DND-41 (cell line): ENCODE data around the gene SAPCD1.

ENCODE experiments used
- ATAC-seq: fragments of 200-7000 bp; cut with Tn5 transposase; 3 replicates; pipeline ENCODE4 v1.9.1; 2021; ENCODE audit warnings: low read depth; ENCODE audit not compliant: insufficient read depth
- DNase-seq: peaks from one replicate; pipeline ENCODE4 v3.0.0-alpha.2; 2020
- H2AFZ ChIP-seq: 2 replicates; pipeline ENCODE4 v1.6.0; 2012; ENCODE audit warnings: low read depth, low read length
- H3K27ac ChIP-seq: 2 replicates; pipeline ENCODE4 v1.5.1; 2012; ENCODE audit warnings: low read length, inconsistent platforms
- H3K27me3 ChIP-seq: fragments of 200-600 bp; sonication (generic); 2 replicates; pipeline ENCODE4 v1.6.0; 2012; ENCODE audit warnings: low read length, mild to moderate bottlenecking, inconsistent platforms; ENCODE audit not compliant: insufficient read depth, poor library complexity
- H3K36me3 ChIP-seq: 2 replicates; pipeline ENCODE4 v1.5.1; 2012; ENCODE audit warnings: low read length, inconsistent platforms; ENCODE audit not compliant: insufficient read depth
- H3K4me1 ChIP-seq: 2 replicates; pipeline ENCODE4 v1.5.1; 2012; ENCODE audit warnings: mild to moderate bottlenecking, low read length; ENCODE audit not compliant: insufficient read depth
- H3K4me2 ChIP-seq: 2 replicates; pipeline ENCODE4 v1.6.0; 2012; ENCODE audit warnings: mild to moderate bottlenecking, moderate library complexity, low read length, inconsistent platforms; ENCODE audit not compliant: insufficient read depth
- H3K4me3 ChIP-seq, 2 experiments: fragments of 200-600 bp in 1 of 2; shearing (Covaris generic) in 1 of 2; 2 replicates each; pipeline ENCODE4 v1.5.1; 2012 to 2016; ENCODE audit warnings: inconsistent platforms in 2 of 2, low read length in 2 of 2, mild to moderate bottlenecking in 2 of 2, low read depth in 1 of 2, moderate library complexity in 1 of 2
- H3K79me2 ChIP-seq: 2 replicates; pipeline ENCODE4 v1.6.0; 2012; ENCODE audit warnings: low read length, inconsistent platforms; ENCODE audit not compliant: insufficient read depth
- H3K9ac ChIP-seq: 2 replicates; pipeline ENCODE4 v1.6.0; 2012; ENCODE audit warnings: low read depth, mild to moderate bottlenecking, inconsistent platforms, low read length, moderate library complexity
- H3K9me3 ChIP-seq: 2 replicates; pipeline ENCODE4 v1.5.1; 2012; ENCODE audit warnings: low read length, moderate library complexity, mild to moderate bottlenecking, inconsistent platforms; ENCODE audit not compliant: insufficient read depth, severe bottlenecking
- H4K20me1 ChIP-seq: 2 replicates; pipeline ENCODE4 v1.6.0; 2012; ENCODE audit warnings: low read length; ENCODE audit not compliant: insufficient read depth
- CTCF ChIP-seq: IDR thresholded peaks from 2 replicates; pipeline ENCODE4 v1.5.1; 2012; ENCODE audit warnings: borderline replicate concordance, low read length, moderate library complexity, mild to moderate bottlenecking; ENCODE audit not compliant: poor library complexity, severe bottlenecking; ENCODE audit errors: extremely low read depth
- EZH2 ChIP-seq: IDR thresholded peaks from 3 replicates; pipeline ENCODE4 v1.6.1; 2012; ENCODE audit warnings: borderline replicate concordance, low read depth, mild to moderate bottlenecking, moderate library complexity, low read length, inconsistent platforms; ENCODE audit not compliant: severe bottlenecking

Gene SAPCD1

GRCh38 chr6:31719001-31719400 is 43.5 kb upstream of the SAPCD1 start:
- TF ChIP-seq CTCF (no peak), EZH2 (no peak)
- H3K27me3 ChIP-seq, result no peaks in the 10 kb centered on the region
- no peak overlapping the region for H3K27ac ChIP-seq
- H3K9me3 ChIP-seq, result no peaks in the 10 kb centered on the region
- no peak overlapping the region for H3K9ac ChIP-seq
- no peak overlapping the region for H3K4me2 ChIP-seq
- H3K79me2 ChIP-seq, result no peaks in the 10 kb centered on the region
- H2AFZ ChIP-seq, result no peak overlapping the region
- ATAC-seq (no peak), DNase-seq (no peak)
- peaks cover 4% of the 10 kb centered on the region for H3K4me1 ChIP-seq
- no peaks in the 10 kb centered on the region for H4K20me1 ChIP-seq
- no peaks in the 10 kb centered on the region for H3K36me3 ChIP-seq
- no peak overlapping the region for H3K4me3 ChIP-seq

GRCh38 chr6:31720196-31720770 is 42.2 kb upstream of the SAPCD1 start:
- no peak overlapping the region for H3K9ac ChIP-seq
- TF ChIP-seq CTCF (no peak), EZH2 (no peak)
- DNase-seq (no peak), ATAC-seq (no peak)
- H3K4me3 ChIP-seq, result no peak overlapping the region
- no peaks in the 10 kb centered on the region for H3K9me3 ChIP-seq
- H3K4me2 ChIP-seq, result no peak overlapping the region
- no peaks in the 10 kb centered on the region for H3K27me3 ChIP-seq
- H3K79me2 ChIP-seq, result no peaks in the 10 kb centered on the region
- H2AFZ ChIP-seq, result no peak overlapping the region
- no peak overlapping the region for H3K27ac ChIP-seq
- H3K36me3 ChIP-seq, result no peaks in the 10 kb centered on the region
- no peaks in the 10 kb centered on the region for H4K20me1 ChIP-seq
- H3K4me1 ChIP-seq, result peaks cover 4% of the 10 kb centered on the region

- Histone ChIP-seq H4K20me1 (no peaks in the 10 kb centered on the region), H3K27ac (no peak within 1 kb of the TSS), H3K9me3 (no peaks in the 10 kb centered on the region), H3K79me2 (no peaks in the 10 kb centered on the region), H2AFZ (no peak within 1 kb of the TSS), H3K4me1 (peaks cover 4% of the 10 kb centered on the region), H3K4me2 (no peak within 1 kb of the TSS), H3K4me3 (no peak within 1 kb of the TSS), H3K27me3 (no peaks in the 10 kb centered on the region), H3K9ac (no peak within 1 kb of the TSS), H3K36me3 (no peaks in the 10 kb centered on the region)
- no peak for TF ChIP-seq EZH2
- TF ChIP-seq CTCF, result no peak
- DNase-seq (no peak), ATAC-seq (no peak)
These were observed 41.0 kb upstream of the SAPCD1 start, which contains the start of gene LY6G6C for GRCh38 chr6:31721351-31722020. LY6G6C (minus strand) TSS chr6:31721746; CDS start chr6:31721679, 67 bp downstream.
